Small intestine (tissue), 7 donors: ENCODE data around the gene FRS2. TPM values are rescaled to one million over a fixed set of nuclear protein-coding genes. Genes with fewer than 3 reads are reported as not detected.
A peak's percentile ranks its signal among the peaks of the same experiment; 100 is the strongest.

Experiments used
- DNase-seq, 2 donors: peaks; one replicate each; pipeline versions ENCODE4 v3.0.0 to v3.0.0-alpha.2; 2013
- FAIRE-seq: peaks from 2 replicates; lab custom pipeline; 2012; peaks lifted over from hg19 to GRCh38; lab: Jason Lieb, UNC
- H3K27ac ChIP-seq, 3 donors: one replicate each; pipeline ENCODE4 v1.5.1; 2013; ENCODE audit warnings: low read length in 2 of 3, mild to moderate bottlenecking in 2 of 3, control low read depth in 1 of 3, inconsistent platforms in 1 of 3, low read depth in 1 of 3, moderate library complexity in 1 of 3
- H3K27me3 ChIP-seq, 3 donors: one replicate each; pipeline ENCODE4 v1.6.1; 2013; ENCODE audit warnings: low read length in 3 of 3, inconsistent platforms in 1 of 3; ENCODE audit not compliant: control insufficient read depth in 3 of 3, insufficient read depth in 3 of 3
- H3K36me3 ChIP-seq, 3 donors: one replicate each; pipeline ENCODE4 v1.6.1; 2013; ENCODE audit warnings: low read length in 3 of 3, inconsistent platforms in 1 of 3, low read depth in 1 of 3, mild to moderate bottlenecking in 1 of 3, moderate library complexity in 1 of 3; ENCODE audit not compliant: control insufficient read depth in 3 of 3, insufficient read depth in 2 of 3
- H3K4me1 ChIP-seq, 3 donors: one replicate each; pipeline ENCODE4 v1.6.1; 2013; ENCODE audit warnings: low read length in 2 of 3, inconsistent platforms in 1 of 3, low read depth in 1 of 3, mild to moderate bottlenecking in 1 of 3, moderate library complexity in 1 of 3; ENCODE audit not compliant: control insufficient read depth in 3 of 3, insufficient read depth in 2 of 3
- H3K4me3 ChIP-seq, 3 donors: one replicate each; pipeline ENCODE4 v1.5.1; 2013; ENCODE audit warnings: low read length in 3 of 3, control low read depth in 1 of 3, inconsistent platforms in 1 of 3, low read depth in 1 of 3, mild to moderate bottlenecking in 1 of 3, moderate library complexity in 1 of 3
- H3K9me3 ChIP-seq, 2 donors: one replicate each; pipeline ENCODE4 v1.6.1; 2013; ENCODE audit warnings: low read depth in 1 of 2, low read length in 1 of 2; ENCODE audit not compliant: control insufficient read depth in 2 of 2, insufficient read depth in 1 of 2
- WGBS, 3 donors: extraction: QIAGEN DNeasy Blood & Tissue Kit; methylation state at CpG; one replicate each; pipeline ENCODE4 v1.1.7; 2013; 5-methylcytosine and 5-hydroxymethylcytosine counted together
- polyA plus RNA-seq, 4 donors: library from polyadenylated mRNA; stranded (reverse) in 3 of 4; unstranded in 1 of 4; fragments of 200-250 nt in 3 of 4; fragments of 120-200 nt in 1 of 4; gene quantifications; one replicate each; pipeline versions ENCODE4 v1.2.1 to v1.2.3, GENCODE V29; 2013
- donor health status: healthy with polysubstance abuse.
- donor health status: control.
- donor health status: control.
- donor health status: Bipolar disorder and iron deficiency.
- donor health status: healthy.

The FRS2 gene
- polyA plus RNA-seq, 4 donors: 5.9 to 30.3 (median 9.3) TPM

GRCh38 chr12:69468237-69469026, 1.8 kb upstream of the FRS2 start:
- Histone ChIP-seq H3K27me3 (no peaks in the 10 kb centered on the region), H3K9me3 (no peaks in the 10 kb centered on the region), H3K4me1 (peaks cover 0 to 10% (median 0%) of the 10 kb centered on the region in 3 donors), H3K4me3 (no peak overlapping the region), H3K27ac (no peak overlapping the region), H3K36me3 (no peaks in the 10 kb centered on the region)
- FAIRE-seq: no peak
- WGBS, 3 donors: 87 to 91% (median 90%) methylated on average over 6 to 7 of the region's 7 CpGs
- no peak for DNase-seq

- H3K4me1 ChIP-seq: peaks cover 0 to 15% (median 0%) of the 10 kb centered on the region in 3 donors
These were observed 367 bp upstream of the FRS2 start for GRCh38 chr12:69469854-69470188.

GRCh38 chr12:69471076-69471430, 865 bp downstream of the FRS2 start:
- Histone ChIP-seq H3K27ac (peak overlapping the region in 2 of 3 donors; percentile 84 to 89), H3K36me3 (no peaks in the 10 kb centered on the region), H3K4me3 (peak overlapping the region; percentile 91 to 98 (median 92)), H3K4me1 (peaks cover 4 to 24% (median 10%) of the 10 kb centered on the region in 3 donors), H3K9me3 (no peaks in the 10 kb centered on the region), H3K27me3 (no peaks in the 10 kb centered on the region)
- FAIRE-seq (no peak), DNase-seq (no peak)
- WGBS, 3 donors: 1 to 7% (median 2%) methylated on average over 7 of the region's 7 CpGs

More at GRCh38 chr12:69469854-69470188, 367 bp upstream of the FRS2 start:
- no peak for FAIRE-seq
- WGBS, 3 donors: 5 to 16% (median 13%) methylated on average over 10 of the region's 10 CpGs
- Histone ChIP-seq H3K27ac (peak overlapping the region in 2 of 3 donors; percentile 84 to 89), H3K9me3 (no peaks in the 10 kb centered on the region), H3K27me3 (no peaks in the 10 kb centered on the region), H3K36me3 (no peaks in the 10 kb centered on the region), H3K4me3 (peak overlapping the region; percentile 91 to 98 (median 92))
- DNase-seq: no peak

- FAIRE-seq: no peak
These were observed 1.6 kb downstream of the FRS2 start for GRCh38 chr12:69471667-69472385.

GRCh38 chr12:69473262-69473661, 3.1 kb downstream of the FRS2 start:
- H3K4me3 ChIP-seq: no peak overlapping the region
- peaks cover 4 to 27% (median 12%) of the 10 kb centered on the region in 3 donors for H3K4me1 ChIP-seq
- no peak for DNase-seq
- WGBS, 3 donors: 71 to 78% (median 77%) methylated on average over 2 of the region's 2 CpGs
- no peaks in the 10 kb centered on the region for H3K9me3 ChIP-seq
- no peaks in the 10 kb centered on the region for H3K27me3 ChIP-seq
- no peaks in the 10 kb centered on the region for H3K36me3 ChIP-seq
- H3K27ac ChIP-seq: no peak overlapping the region
- no peak for FAIRE-seq

More at GRCh38 chr12:69471667-69472385, 1.6 kb downstream of the FRS2 start:
- WGBS, 3 donors: 61 to 68% (median 63%) methylated on average over 5 of the region's 5 CpGs
- Histone ChIP-seq H3K27me3 (no peaks in the 10 kb centered on the region), H3K27ac (no peak overlapping the region), H3K4me3 (no peak overlapping the region), H3K9me3 (no peaks in the 10 kb centered on the region), H3K36me3 (no peaks in the 10 kb centered on the region), H3K4me1 (peaks cover 4 to 27% (median 12%) of the 10 kb centered on the region in 3 donors)
- no peak for DNase-seq

GRCh38 chr12:69474456-69474855, 4.3 kb downstream of the FRS2 start:
- FAIRE-seq (no peak), DNase-seq (no peak)
- Histone ChIP-seq H3K27me3 (no peaks in the 10 kb centered on the region), H3K4me1 (peaks cover 4 to 27% (median 12%) of the 10 kb centered on the region in 3 donors), H3K4me3 (no peak overlapping the region), H3K27ac (no peak overlapping the region), H3K9me3 (no peaks in the 10 kb centered on the region), H3K36me3 (no peaks in the 10 kb centered on the region)
- WGBS, 3 donors: 31 to 42% (median 40%) methylated on average over 2 of the region's 2 CpGs

- no peaks in the 10 kb centered on the region for H3K9me3 ChIP-seq
- H3K4me3 ChIP-seq: no peak overlapping the region
- FAIRE-seq (no peak), DNase-seq (peak in 1 of 2 donors; percentile 26)
- H3K36me3 ChIP-seq: no peaks in the 10 kb centered on the region
- H3K27me3 ChIP-seq: no peaks in the 10 kb centered on the region
- WGBS, 3 donors: 57 to 63% (median 60%) methylated on average over 7 of the region's 7 CpGs
- peaks cover 5 to 30% (median 12%) of the 10 kb centered on the region in 3 donors for H3K4me1 ChIP-seq
- H3K27ac ChIP-seq: peak overlapping the region in 2 of 3 donors; percentile 26 to 64
These were observed 5.2 kb downstream of the FRS2 start for GRCh38 chr12:69475237-69475975.
